Measurements from ENCODE around the gene KLRC3.

Gene KLRC3

GRCh38 chr12:10457760-10458159, 37.4 kb upstream of the KLRC3 start:
- no peak for ATAC-seq
- TF ChIP-seq GLIS3 (CRISPR knock-in tag; IDR thresholded peaks at IDR 0.05) = no peak
- no peak for TF ChIP-seq SNAI2 (CRISPR knock-in tag; IDR thresholded peaks at IDR 0.05)
- no peak for TF ChIP-seq CSDC2 (CRISPR knock-in tag; IDR thresholded peaks at IDR 0.05)
- TF ChIP-seq BACH2 (CRISPR knock-in tag; IDR thresholded peaks at IDR 0.05; ENCODE audit: borderline replicate concordance) = no peak
- TF ChIP-seq ISL1 (CRISPR knock-in tag; IDR thresholded peaks at IDR 0.05) = no peak
- TF ChIP-seq ARNTL (CRISPR knock-in tag; IDR thresholded peaks at IDR 0.05; ENCODE audit: borderline replicate concordance, low read depth) = no peak
- no peak for TF ChIP-seq TOX (CRISPR knock-in tag; IDR thresholded peaks at IDR 0.05; ENCODE audit: borderline replicate concordance)
- no peak for TF ChIP-seq CREB5 (CRISPR knock-in tag; IDR thresholded peaks at IDR 0.05; ENCODE audit: low read depth)
- TF ChIP-seq ZNF70 (CRISPR knock-in tag; IDR thresholded peaks at IDR 0.05) = no peak
- TF ChIP-seq TCF4 (CRISPR knock-in tag; IDR thresholded peaks at IDR 0.05; ENCODE audit: borderline replicate concordance) = no peak
- no peak for TF ChIP-seq POU6F1 (CRISPR knock-in tag; IDR thresholded peaks at IDR 0.05; ENCODE audit: borderline replicate concordance, low read depth)
- no peak for TF ChIP-seq ZNF565 (CRISPR knock-in tag; conservative IDR thresholded peaks at IDR 0.05; ENCODE audit: low read depth)
- no peak for TF ChIP-seq PPARA (CRISPR knock-in tag; IDR thresholded peaks at IDR 0.05; ENCODE audit: borderline replicate concordance)

- no peak for ATAC-seq
- TF ChIP-seq CREB5 (CRISPR knock-in tag; IDR thresholded peaks at IDR 0.05; ENCODE audit: low read depth) (no peak), ZC3H10 (CRISPR knock-in tag; IDR thresholded peaks at IDR 0.05) (no peak), ZFP30 (CRISPR knock-in tag; IDR thresholded peaks at IDR 0.05) (no peak), ISL1 (CRISPR knock-in tag; IDR thresholded peaks at IDR 0.05) (no peak), ZNF70 (CRISPR knock-in tag; IDR thresholded peaks at IDR 0.05) (no peak), TCF4 (CRISPR knock-in tag; IDR thresholded peaks at IDR 0.05; ENCODE audit: borderline replicate concordance) (no peak), PPARA (CRISPR knock-in tag; IDR thresholded peaks at IDR 0.05; ENCODE audit: borderline replicate concordance) (no peak), GLIS3 (CRISPR knock-in tag; IDR thresholded peaks at IDR 0.05) (no peak), ZNF565 (CRISPR knock-in tag; conservative IDR thresholded peaks at IDR 0.05; ENCODE audit: low read depth) (no peak), TSHZ2 (CRISPR knock-in tag; IDR thresholded peaks at IDR 0.05) (no peak), ARNTL (CRISPR knock-in tag; IDR thresholded peaks at IDR 0.05; ENCODE audit: borderline replicate concordance, low read depth) (no peak), PATZ1 (CRISPR knock-in tag; IDR thresholded peaks at IDR 0.05; ENCODE audit: borderline replicate concordance) (no peak), ESRRG (CRISPR knock-in tag; IDR thresholded peaks at IDR 0.05) (no peak), ZFP3 (CRISPR knock-in tag; IDR thresholded peaks at IDR 0.05) (no peak), CSDC2 (CRISPR knock-in tag; IDR thresholded peaks at IDR 0.05) (no peak), OSR1 (CRISPR knock-in tag; IDR thresholded peaks at IDR 0.05) (no peak), CSRNP3 (CRISPR knock-in tag; IDR thresholded peaks at IDR 0.05) (no peak), BACH2 (CRISPR knock-in tag; IDR thresholded peaks at IDR 0.05; ENCODE audit: borderline replicate concordance) (no peak), ZNF8 (CRISPR knock-in tag; IDR thresholded peaks at IDR 0.05) (no peak)
Measured at GRCh38 chr12:10456856-10457255, 36.5 kb upstream of the KLRC3 start.

All from SK-N-SH treated with all-trans-retinoic acid at 6 μM for 48 hours (cell line).